BE2C (cell line): ENCODE data around the gene CLDN8.

Experiments used
- DNase-seq: peaks from one replicate; pipeline ENCODE4 v3.0.0-alpha.2; 2020
- H3K27me3 ChIP-seq: fragments of 250-450 bp; sonication (Bioruptor Pico); 2 replicates; pipeline ENCODE4 v1.5.1; 2020; ENCODE audit warnings: mild to moderate bottlenecking
- H3K36me3 ChIP-seq: fragments of 250-450 bp; sonication (Bioruptor Pico); 2 replicates; pipeline ENCODE4 v1.5.1; 2020; ENCODE audit warnings: mild to moderate bottlenecking
- H3K4me1 ChIP-seq: fragments of 250-450 bp; sonication (Bioruptor Pico); 2 replicates; pipeline ENCODE4 v1.5.1; 2020
- H3K4me3 ChIP-seq: 2 replicates; pipeline ENCODE4 v1.5.1; 2011; ENCODE audit warnings: low read depth, low read length
- H3K9me3 ChIP-seq: fragments of 250-450 bp; sonication (Bioruptor Pico); 2 replicates; pipeline ENCODE4 v1.5.1; 2020
- TF ChIP-seq, protein P1 (sequence below): IDR thresholded peaks from 2 replicates; pipeline ENCODE4 v1.5.1; 2012; ENCODE audit warnings: mild to moderate bottlenecking, low read depth, low read length

Gene CLDN8

GRCh38 chr21:30222724-30223123 lies 6.8 kb upstream of the CLDN8 start:
- Histone ChIP-seq H3K36me3 (no peaks in the 10 kb centered on the region), H3K4me1 (no peaks in the 10 kb centered on the region), H3K27me3 (no peaks in the 10 kb centered on the region), H3K9me3 (no peaks in the 10 kb centered on the region), H3K4me3 (no peak overlapping the region)
- no peak for DNase-seq
- TF ChIP-seq, protein P1, sequence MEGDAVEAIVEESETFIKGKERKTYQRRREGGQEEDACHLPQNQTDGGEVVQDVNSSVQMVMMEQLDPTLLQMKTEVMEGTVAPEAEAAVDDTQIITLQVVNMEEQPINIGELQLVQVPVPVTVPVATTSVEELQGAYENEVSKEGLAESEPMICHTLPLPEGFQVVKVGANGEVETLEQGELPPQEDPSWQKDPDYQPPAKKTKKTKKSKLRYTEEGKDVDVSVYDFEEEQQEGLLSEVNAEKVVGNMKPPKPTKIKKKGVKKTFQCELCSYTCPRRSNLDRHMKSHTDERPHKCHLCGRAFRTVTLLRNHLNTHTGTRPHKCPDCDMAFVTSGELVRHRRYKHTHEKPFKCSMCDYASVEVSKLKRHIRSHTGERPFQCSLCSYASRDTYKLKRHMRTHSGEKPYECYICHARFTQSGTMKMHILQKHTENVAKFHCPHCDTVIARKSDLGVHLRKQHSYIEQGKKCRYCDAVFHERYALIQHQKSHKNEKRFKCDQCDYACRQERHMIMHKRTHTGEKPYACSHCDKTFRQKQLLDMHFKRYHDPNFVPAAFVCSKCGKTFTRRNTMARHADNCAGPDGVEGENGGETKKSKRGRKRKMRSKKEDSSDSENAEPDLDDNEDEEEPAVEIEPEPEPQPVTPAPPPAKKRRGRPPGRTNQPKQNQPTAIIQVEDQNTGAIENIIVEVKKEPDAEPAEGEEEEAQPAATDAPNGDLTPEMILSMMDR: no peak

- Histone ChIP-seq H3K36me3 (no peaks in the 10 kb centered on the region), H3K4me3 (no peak overlapping the region), H3K9me3 (no peaks in the 10 kb centered on the region), H3K4me1 (no peaks in the 10 kb centered on the region), H3K27me3 (no peaks in the 10 kb centered on the region)
- DNase-seq: no peak
- TF ChIP-seq, protein P1: no peak
Measured at GRCh38 chr21:30211071-30211470, 4.8 kb downstream of the CLDN8 start.

DNA sequence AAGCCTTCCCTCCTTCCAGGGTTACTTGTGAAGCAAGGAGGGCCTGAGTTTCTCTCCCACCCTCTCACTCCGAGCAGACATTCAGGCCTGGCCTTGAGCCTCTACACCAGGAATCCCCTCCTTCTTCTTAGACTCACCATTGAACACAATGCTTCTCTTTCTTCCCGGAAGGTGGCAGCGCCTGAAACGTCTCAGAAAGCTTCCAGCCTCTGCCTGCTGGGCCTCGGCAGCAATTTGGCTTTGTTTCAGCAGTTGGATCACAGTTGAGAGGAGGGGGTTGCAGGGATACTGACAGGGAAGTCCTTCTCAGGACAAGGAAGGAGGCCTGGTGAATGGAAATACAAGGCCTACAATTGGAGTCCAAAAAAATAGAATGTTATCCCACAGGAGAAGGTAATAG lies 6.3 kb downstream of the CLDN8 start:
- Histone ChIP-seq H3K9me3 (no peaks in the 10 kb centered on the region), H3K4me3 (no peak overlapping the region), H3K27me3 (no peaks in the 10 kb centered on the region), H3K36me3 (no peaks in the 10 kb centered on the region), H3K4me1 (no peaks in the 10 kb centered on the region)
- TF ChIP-seq, protein P1: no peak
- no peak for DNase-seq

- no peak for DNase-seq
- Histone ChIP-seq H3K4me3 (no peak overlapping the region), H3K27me3 (no peaks in the 10 kb centered on the region), H3K4me1 (no peaks in the 10 kb centered on the region), H3K9me3 (no peaks in the 10 kb centered on the region), H3K36me3 (no peaks in the 10 kb centered on the region)
- TF ChIP-seq, protein P1: no peak
Measured at GRCh38 chr21:30207252-30207579, 8.7 kb downstream of the CLDN8 start.

DNA sequence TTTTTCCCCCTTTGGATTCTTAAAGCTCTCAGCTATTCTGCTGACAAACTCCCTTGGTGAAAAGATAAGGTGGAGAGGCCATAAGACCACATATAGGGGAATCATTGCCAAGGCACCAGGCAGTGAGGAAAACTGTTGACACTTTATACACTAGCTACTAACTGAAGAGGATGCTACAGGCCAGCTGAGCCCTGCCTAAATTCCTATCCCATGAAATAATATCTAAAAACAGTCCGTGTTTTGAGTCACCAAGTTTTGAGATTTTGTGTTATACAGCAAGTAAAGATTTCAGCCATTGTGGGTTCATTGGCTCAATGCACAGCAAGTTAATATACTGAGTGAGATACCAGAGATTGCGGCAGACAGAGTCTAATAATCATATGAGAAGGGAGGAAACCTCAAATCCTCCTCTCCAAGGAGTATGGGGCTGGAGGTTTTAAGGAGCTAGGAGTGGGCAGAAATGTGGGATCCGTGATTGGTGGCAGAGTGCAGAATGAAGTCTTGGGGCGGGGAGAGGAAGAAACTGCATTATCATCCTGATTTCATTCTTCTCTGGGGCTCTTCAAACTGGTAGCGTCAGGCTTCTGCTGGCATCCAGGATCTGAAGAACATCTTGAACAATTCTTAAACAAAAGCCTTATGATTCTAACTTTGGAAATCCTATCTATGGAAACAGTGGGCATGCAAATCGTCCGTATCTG lies 9.2 kb downstream of the CLDN8 start:
- DNase-seq: no peak
- H3K4me1 ChIP-seq: no peaks in the 10 kb centered on the region
- no peaks in the 10 kb centered on the region for H3K27me3 ChIP-seq
- H3K4me3 ChIP-seq: no peak overlapping the region
- no peaks in the 10 kb centered on the region for H3K9me3 ChIP-seq
- TF ChIP-seq, protein P1: no peak
- H3K36me3 ChIP-seq: no peaks in the 10 kb centered on the region

GRCh38 chr21:30200000-30200399 lies 15.9 kb downstream of the CLDN8 start:
- H3K27me3 ChIP-seq: no peaks in the 10 kb centered on the region
- TF ChIP-seq, protein P1: no peak

More at GRCh38 chr21:30200000-30200399, 15.9 kb downstream of the CLDN8 start:
- Histone ChIP-seq H3K4me1 (no peaks in the 10 kb centered on the region), H3K36me3 (no peaks in the 10 kb centered on the region), H3K4me3 (no peak overlapping the region), H3K9me3 (no peaks in the 10 kb centered on the region)
- no peak for DNase-seq
